ENCODE results near the gene UGT1A10. TPM values are rescaled to one million over a fixed set of nuclear protein-coding genes. Genes with fewer than 3 reads are reported as not detected.

Gene UGT1A10
- total RNA-seq, 1 donor from 2014 or later, result not detected

- DNase-seq (ENCODE audit: low read depth, low spot score), result no peak
These were observed 165.3 kb downstream of the UGT1A10 start for GRCh38 chr2:233801357-233802131.

- no peak for DNase-seq (ENCODE audit: low read depth, low spot score)
These were observed 166.0 kb downstream of the UGT1A10 start for GRCh38 chr2:233802132-233802815.

GRCh38 chr2:233803292-233803911 is 167.2 kb downstream of the UGT1A10 start:
- DNase-seq (ENCODE audit: low read depth, low spot score), result no peak

DNA sequence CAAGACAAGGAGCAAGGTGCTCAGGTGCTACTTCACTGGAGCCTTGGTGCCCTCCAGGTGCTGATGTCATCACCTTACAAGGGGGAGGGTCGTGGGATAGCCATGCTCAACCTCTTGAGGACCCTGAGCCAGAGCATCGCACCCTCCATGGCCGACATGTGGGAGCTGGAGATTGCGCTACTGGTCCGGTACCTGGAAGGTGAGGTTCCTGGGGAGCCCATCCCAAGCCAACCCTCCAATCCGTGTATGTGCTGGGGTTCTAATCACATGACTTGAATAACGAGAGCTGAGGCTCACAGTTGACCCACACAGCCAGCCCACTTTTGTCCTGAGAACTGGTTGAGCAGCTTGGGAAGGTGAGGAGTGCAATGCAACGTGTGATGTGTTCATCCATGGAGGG is 167.7 kb downstream of the UGT1A10 start:
- DNase-seq (ENCODE audit: low read depth, low spot score), result no peak

DNA sequence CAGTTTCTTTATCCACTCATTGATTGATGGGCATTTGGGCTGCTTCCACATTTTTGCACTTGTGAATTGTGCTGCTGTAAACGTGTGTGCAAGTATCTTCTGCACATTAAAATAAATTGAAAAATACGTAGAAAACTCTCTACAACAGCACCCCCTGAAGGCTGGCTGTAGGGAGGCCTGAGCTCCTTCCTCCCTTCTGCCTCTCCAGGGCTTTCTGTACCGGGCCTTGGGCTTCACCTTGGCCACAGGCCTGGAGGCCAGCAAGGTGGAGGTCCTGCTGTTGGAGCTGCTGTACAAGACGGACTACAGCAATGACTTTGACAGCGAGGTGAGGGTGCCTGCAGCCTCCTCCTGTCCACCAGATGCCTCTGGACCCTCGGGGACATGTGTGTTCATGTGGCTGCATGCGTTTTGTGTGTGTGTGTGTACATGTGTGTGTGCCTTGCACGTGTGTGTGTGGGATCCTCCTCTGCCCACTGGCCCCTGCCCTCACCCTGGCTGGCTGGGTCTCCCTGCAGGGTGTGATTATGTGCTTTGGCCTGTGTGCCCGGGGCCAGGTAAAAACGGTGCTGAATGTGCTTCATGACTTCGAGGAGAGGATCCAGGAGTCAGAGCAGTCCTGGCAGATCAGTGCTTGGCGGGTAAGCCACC is 171.1 kb downstream of the UGT1A10 start:
- DNase-seq (ENCODE audit: low read depth, low spot score), result no peak

- no peak for DNase-seq (ENCODE audit: low read depth, low spot score)
These were observed 172.0 kb downstream of the UGT1A10 start for GRCh38 chr2:233807966-233808935.

- no peak for DNase-seq (ENCODE audit: low read depth, low spot score)
These were observed 174.1 kb downstream of the UGT1A10 start for GRCh38 chr2:233810385-233810784.

DNA sequence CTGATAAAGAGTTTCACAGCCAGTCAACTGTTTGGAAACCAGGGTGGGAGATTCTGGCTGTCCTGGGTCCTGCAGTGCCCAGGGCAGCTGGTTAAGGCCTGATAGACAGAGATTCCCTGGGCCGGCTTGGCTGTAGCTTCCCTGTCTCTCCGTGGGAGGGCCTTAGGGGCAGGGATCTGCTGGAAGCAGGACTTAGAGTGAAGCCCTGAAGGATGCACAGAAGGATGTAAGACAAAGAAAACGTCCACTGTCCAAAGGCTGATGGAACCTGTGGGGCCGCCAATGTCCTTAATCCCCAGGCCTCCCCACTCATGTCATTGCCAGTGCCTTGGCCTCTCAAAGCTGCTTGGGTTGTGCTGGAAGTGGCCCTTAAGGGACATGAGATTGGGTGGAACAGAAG is 174.8 kb downstream of the UGT1A10 start:
- no peak for DNase-seq (ENCODE audit: low read depth, low spot score)

DNA sequence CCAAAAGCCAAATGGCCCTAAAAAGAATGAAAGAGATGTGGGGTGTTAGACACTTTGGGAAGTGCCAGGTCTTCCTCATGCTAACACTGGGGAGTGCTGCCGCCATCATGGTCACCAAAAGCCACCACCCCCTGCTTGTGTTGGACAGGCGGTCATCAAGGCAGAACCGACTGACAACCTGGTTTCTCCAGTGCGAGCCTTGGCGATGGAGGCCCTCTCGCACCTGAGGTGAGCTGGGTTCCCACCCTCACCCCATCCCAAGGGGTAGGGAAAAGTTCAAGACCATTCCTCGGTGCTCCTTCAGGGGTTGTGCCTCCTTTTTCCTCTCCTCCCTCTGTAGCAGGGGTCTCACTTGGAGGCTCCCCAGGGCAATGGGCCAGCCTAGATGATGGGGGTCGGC is 175.5 kb downstream of the UGT1A10 start:
- no peak for DNase-seq (ENCODE audit: low read depth, low spot score)

- DNase-seq (ENCODE audit: low read depth, low spot score), result no peak
These were observed 177.2 kb downstream of the UGT1A10 start for GRCh38 chr2:233813236-233814055.

DNA sequence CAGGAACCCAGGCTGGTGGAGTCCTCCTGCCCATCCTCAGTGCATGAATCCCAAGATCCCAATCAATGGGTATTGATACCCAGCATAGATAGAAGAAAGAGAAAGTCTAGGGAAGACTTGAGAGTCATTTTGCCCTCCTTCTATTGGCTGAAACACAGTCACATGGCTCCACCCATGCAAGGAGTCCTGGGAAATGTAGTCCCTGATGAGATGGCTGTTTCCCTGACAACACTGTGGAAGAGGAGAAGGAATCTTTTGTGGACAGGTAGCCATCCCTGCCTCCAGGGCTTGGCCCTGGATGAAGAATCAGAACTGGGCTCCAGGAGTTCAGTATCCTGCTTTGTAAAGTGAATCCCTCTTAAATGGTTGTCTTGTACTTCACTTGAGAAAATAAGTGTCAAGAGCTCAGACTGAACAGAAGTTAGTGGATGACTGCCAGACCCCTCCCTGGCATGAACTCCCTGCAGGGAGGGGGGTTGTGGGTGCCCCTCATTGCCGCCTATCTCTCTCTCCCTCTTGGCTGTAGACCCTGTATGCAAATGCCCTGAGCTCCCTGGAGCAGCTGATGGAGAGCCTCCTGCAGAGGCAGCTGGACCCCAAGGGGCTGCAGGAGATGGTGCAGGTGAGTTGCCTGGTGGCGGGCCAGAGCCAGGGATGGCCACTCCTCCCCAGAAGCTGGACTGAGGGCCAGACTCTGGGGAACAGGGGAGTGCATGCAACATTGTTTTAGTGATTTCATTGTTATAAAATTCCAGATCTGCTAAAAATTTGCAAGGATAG is 178.0 kb downstream of the UGT1A10 start:
- DNase-seq (ENCODE audit: low read depth, low spot score), result no peak

DNA sequence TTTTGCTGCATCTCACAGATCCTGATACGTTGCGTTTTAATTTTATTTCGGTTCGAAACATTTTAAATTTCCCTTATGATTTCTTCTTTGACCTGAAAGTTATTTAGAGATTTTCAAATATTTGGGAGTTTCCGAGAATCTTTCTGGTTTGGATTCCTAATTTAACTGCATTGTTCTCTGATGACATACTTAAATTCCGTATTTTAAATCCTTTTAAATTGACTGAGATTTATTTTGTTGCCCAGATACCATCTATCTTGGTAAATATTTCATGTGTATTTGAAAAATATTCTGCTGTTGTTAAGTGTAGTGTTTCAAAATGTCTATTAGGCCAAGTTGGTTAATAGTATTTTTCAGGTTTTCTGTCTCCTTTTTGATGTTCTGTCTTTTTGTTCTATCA is 179.6 kb downstream of the UGT1A10 start:
- DNase-seq (ENCODE audit: low read depth, low spot score), result no peak

GRCh38 chr2:233816334-233816733 is 180.1 kb downstream of the UGT1A10 start:
- no peak for DNase-seq (ENCODE audit: low read depth, low spot score)

DNA sequence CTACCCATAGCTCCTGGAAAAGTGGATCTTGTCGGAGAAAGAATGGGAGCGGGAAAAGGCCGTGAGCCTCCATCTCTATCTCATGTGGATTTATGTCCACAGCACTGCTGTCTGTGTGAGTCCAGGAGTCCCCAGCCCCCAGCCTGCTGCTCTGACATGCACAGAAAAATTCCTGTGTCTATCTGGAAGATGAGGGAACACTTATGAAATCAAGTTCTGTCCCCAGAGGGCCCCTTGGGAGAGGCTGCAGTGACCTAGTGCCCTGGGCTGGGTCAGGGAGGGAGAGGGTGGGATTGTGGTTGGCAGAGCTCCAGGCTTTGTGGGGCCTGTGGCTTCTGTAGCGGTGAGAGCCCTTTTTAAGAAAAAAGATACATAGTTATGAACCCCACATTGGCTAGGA is 180.5 kb downstream of the UGT1A10 start:
- no peak for DNase-seq (ENCODE audit: low read depth, low spot score)

GRCh38 chr2:233817361-233817911 is 181.2 kb downstream of the UGT1A10 start:
- no peak for DNase-seq (ENCODE audit: low read depth, low spot score)

- no peak for DNase-seq (ENCODE audit: low read depth, low spot score)
These were observed 181.9 kb downstream of the UGT1A10 start for GRCh38 chr2:233817995-233818638.

DNA sequence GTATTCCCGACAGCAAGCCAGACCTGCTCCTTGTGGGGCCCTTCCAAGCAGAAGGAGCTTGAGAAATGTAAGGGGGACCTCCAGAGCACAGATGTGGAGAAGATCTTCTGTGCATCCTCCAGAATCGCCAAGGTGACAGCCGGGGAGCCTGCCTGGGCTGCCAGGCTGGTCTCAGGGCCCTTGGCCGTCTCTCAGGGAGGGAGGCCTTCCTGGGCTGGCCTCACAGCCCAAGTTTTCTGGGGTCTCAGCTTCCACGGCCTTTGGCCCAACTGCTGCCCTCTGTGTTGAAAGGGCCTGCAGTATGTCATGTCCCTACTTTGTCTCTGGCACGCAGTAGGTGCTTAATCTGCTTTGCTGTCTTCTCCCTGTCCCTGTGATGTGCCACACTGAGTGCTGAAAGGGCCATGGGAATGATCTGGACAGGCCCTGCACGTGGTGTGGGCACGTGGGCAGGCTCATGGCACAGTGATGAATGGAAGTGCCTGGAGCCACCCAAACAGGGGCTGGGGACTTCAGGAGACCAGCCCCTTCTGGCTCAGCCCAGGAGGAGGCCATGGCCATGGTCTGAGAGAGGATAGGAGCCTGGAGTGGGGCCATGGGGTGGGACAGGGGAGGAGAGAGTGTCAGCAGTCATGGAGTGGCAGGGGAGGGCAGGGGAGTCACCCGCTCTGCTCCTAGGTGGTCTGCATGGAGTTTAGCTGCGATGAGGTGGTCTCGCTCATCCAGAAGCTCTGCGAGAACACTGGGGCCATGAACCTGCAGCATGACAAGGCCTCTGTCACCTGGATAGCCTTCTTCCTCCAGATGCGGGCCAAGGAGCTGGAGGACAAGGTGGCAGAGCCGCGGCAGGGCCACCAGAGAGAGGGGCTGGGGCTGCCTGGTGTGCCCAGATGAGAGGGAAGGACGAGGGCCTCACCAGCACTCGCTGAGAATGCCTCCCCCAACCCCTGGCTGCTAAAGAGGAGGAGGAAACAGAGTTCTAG is 182.7 kb downstream of the UGT1A10 start:
- DNase-seq (ENCODE audit: low read depth, low spot score), result no peak

Data from pulmonary artery endothelial cell (primary cell).